22Rv1 (cell line): ENCODE measurements around the gene WAC.

Experiments used
- CTCF ChIP-seq: fragments of 450-650 bp; IDR thresholded peaks from 2 replicates; pipeline ENCODE4 v1.5.1; 2017; ENCODE audit warnings: mild to moderate bottlenecking
- ZFX ChIP-seq: fragments of 450-650 bp; IDR thresholded peaks from 2 replicates; pipeline ENCODE4 v1.6.1; 2017; ENCODE audit warnings: antibody characterized with exemption, borderline replicate concordance

DNA sequence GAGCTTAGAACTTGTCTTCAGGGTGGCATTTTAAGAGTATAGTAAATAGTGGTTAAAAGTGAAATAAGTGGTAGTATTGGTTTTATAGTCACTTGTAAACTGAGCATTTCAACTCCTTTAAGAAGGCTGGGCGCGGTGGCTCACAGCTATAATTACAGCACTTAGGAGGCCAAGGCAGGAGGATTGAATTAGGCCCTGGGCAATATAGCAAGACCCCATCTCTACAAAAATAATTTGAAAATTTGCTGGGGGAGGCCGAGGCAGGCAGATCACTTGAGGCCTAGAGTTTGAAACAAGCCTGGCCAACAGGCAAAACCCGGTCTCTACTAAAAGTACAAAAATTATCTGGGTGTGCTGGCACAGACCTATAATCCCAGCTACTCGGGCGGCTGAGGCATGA, 80.0 kb downstream of the WAC start:
- TF ChIP-seq CTCF (no peak), ZFX (no peak)
